Measurements from ENCODE around the gene PROZ.

DNA sequence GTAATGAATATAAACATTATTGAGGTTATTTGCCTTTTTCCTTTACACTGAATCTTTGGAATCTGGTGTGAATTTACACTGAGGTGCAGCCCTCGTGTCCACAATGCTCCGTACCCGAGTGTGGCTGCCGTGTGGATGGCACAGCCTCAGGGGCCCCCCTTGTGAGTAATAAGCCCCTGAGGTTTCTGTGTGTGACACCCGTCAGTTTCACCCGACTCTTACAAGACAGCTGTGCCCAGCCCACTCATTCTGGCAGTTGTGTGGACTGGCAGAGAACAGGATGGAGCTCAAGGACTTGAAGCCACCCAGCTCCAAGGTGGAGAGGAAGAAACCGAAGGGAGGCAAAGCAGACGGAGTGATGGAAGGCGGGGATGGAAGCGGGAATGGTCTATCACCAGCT, 7.8 kb downstream of the PROZ start:
- TF ChIP-seq, protein P1, sequence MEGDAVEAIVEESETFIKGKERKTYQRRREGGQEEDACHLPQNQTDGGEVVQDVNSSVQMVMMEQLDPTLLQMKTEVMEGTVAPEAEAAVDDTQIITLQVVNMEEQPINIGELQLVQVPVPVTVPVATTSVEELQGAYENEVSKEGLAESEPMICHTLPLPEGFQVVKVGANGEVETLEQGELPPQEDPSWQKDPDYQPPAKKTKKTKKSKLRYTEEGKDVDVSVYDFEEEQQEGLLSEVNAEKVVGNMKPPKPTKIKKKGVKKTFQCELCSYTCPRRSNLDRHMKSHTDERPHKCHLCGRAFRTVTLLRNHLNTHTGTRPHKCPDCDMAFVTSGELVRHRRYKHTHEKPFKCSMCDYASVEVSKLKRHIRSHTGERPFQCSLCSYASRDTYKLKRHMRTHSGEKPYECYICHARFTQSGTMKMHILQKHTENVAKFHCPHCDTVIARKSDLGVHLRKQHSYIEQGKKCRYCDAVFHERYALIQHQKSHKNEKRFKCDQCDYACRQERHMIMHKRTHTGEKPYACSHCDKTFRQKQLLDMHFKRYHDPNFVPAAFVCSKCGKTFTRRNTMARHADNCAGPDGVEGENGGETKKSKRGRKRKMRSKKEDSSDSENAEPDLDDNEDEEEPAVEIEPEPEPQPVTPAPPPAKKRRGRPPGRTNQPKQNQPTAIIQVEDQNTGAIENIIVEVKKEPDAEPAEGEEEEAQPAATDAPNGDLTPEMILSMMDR (IDR thresholded peaks at IDR 0.05), result no peak
- TF ChIP-seq EP300 (IDR thresholded peaks at IDR 0.05), result no peak
